Measurements from ENCODE around the gene IL17D.

GRCh38 chr13:20721058-20721453 is 17.6 kb downstream of the IL17D start:
- no peak for TF ChIP-seq POLR2A (IDR thresholded peaks at IDR 0.05)
- no peak for TF ChIP-seq CTCF (IDR thresholded peaks at IDR 0.05)
